GM21423 (cell line): ENCODE data around the gene PDE9A.
"Not testable (repeated sequence)": the region's sequence is repeated elsewhere in the genome, so short reads cannot be mapped to it uniquely, and the experiment has no call there.

Experiments
- ATAC-seq: cut with Tn5 transposase; IDR thresholded peaks from one replicate; pipeline ENCODE4 v1.9.1; 2021; ENCODE audit warnings: mild to moderate bottlenecking, moderate library complexity; ENCODE audit not compliant: unreplicated experiment

Gene PDE9A

DNA sequence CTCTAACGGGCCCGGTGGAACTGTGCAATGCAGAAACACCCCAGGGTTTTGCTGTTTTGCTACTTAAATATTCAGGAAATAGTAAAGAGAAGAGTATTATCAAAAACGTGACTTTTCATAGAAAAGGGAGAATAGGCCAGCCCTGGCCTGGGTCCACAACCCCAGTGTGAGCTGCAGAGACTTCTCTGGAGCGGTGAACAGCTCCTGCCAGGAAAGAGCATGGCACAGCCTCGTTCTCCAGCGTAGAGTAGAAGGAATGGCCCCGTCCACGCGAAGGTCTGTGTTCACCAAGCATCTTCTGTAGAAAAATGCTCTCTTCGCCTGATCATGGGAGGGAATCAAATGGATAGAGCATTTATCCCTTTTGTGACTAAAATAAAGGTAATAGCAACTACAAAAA is 51.4 kb downstream of the PDE9A start:
- ATAC-seq, result no peak

DNA sequence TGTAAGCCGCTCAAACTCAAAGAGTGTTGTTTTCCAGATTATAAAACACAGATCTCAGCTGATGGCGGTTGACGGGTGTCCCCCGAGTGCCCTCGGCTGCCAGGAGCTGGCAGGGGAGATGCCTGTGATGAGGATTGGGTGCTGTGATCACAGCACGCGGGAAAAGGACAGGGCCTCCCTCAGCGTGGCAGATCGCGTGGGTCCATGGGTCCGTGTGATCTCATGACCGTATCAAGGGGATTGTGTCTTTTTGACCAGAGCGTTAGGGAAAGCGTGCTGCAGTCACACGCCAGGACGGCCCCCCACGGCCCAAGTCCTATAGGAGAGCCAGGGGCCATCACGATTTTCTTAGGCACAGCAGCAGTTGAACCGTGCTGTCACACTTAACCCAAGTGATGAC is 51.9 kb downstream of the PDE9A start:
- ATAC-seq, result no peak

DNA sequence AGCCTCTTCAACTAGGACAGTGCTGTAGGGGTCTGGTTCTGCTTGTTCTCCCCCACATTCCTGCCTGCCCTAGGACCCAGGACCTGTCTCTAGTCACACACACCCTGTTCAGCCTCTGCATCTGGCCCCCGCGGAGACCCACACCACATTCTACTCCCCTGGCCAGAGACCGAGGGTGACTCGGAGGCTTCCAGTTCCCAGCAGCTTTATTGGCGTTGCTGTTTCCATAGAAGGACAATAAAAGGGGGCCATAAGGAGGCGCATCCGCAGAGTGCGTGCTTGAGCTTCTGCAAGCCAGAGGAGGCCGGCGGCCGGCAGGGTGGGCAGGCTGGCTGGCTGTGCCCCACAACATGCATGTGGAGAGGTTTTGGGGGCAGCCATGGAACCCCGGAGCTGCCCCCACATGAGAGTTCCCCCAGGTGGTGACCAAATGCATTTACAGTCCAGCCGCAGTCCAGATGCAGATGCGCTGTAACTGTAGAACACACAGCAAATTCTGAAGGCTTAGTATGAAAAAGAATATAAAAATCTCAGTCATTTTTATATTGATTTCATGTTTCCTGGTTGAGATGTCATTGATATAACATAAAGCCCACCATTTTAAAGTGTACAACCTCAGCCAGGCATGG is 52.4 kb downstream of the PDE9A start:
- ATAC-seq, result no peak

DNA sequence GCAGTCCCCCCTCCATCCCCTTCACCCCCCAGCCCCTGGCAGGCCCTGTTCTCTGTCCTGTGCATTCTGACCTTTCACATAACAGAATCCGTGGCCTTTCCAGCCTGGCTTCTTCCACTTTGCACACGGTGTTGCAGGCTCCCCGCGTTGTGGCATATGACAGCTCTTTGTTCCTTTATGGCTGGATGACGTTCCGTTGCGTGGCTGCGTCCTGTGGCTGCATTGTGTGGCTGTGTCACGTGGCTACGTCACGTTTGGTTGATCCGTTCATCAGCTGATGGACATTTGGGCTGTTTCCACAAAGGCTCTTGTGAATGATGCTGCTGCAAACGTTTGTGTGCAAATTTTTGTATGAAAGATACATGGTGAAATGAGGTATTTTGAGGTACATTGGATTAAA is 53.3 kb downstream of the PDE9A start:
- ATAC-seq, result no peak

DNA sequence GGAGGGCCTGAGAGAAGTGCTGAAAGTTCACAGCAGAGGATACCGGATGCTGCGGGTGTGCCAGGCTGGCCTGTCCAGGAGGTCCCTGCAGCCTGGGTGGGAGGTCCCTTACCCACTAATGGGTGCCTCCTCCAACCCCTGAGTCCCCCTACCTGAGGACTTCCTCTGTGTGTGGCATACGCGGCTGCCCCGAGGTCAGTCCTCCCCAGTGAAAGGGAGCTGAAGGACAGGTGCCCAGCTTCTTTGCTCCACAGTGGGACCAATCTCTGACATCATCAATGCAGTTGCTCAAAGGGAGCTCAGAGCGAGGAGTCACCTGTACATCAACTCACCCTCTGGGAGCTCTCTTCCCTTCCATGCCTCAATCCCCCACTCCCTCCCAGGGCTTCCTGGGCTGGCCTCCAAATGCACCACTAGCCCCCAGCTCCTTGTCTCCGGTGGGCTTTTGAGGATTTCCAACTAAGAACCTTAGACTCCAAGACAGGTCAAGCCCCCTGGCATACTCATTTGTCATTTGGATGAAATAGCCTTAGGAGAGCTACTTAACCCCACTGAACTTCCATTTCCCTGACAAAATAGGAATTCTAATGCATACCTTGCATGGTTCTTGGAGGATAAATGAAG is 53.9 kb downstream of the PDE9A start:
- ATAC-seq, result no peak

GRCh38 chr21:42708107-42708506 is 54.7 kb downstream of the PDE9A start:
- ATAC-seq, result no peak

GRCh38 chr21:42708916-42709315 is 55.5 kb downstream of the PDE9A start:
- not testable (repeated sequence) for ATAC-seq

DNA sequence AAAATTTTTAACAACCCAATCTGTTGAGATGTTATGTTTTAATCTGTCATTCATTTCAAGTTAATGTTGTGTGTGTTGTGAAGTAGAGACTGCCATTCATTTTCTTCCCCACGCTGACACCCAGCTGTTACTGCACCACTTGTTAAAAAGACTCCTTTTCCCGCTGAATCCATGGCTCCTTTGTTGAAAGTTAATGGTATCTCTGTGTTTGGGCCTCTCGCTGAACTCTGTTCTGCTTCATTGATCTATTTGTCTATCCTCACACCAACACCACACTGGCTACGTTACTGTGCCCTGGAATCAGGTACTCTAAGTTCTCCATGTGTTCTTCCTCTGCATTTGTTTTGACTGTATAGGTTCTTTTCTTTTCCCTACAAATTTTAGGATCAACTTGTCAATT is 58.2 kb downstream of the PDE9A start:
- ATAC-seq, result no peak

GRCh38 chr21:42715427-42715826 is 62.0 kb downstream of the PDE9A start:
- not testable (repeated sequence) for ATAC-seq

DNA sequence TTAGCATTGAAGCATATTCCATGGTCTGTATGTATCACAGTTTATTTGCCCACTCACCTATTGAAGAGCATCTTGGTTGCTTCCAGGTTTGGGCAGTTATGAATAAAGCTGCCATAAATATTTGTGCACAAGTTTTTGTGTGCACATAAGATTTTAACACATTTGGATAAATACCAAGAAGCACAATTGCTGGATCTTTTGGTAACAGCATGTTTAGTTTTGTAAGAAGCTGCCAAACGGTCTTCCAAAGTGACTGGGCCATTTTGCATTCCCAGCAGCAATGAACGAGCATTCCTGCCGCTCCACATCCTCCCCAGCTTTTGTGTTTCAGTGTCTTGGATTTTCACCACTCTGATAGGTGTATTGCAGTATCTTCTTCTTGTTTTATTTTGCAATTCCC is 62.7 kb downstream of the PDE9A start:
- no peak for ATAC-seq

DNA sequence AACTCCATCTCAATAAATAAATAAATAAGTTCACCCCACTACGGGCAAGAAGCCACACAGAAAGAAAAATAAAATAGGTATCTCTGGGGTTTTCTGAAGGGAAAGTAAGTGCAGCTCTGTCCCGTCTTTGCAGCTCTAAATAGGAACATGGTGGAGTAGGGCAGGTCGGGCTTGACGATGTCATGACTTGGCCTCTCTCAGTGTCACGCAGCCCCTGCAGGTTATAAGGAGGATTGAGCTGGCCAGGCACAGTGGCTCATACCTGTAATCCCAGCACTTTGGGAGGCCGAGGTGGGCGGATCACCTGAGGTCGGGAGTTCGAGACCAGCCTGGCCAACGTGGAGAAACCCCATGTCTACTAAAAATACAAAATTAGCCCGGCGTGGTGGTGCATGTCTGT is 67.1 kb downstream of the PDE9A start:
- ATAC-seq, result not testable (repeated sequence)

- ATAC-seq, result no peak
These were observed 68.0 kb downstream of the PDE9A start for GRCh38 chr21:42721341-42721824.

- ATAC-seq, result no peak
These were observed 68.7 kb downstream of the PDE9A start for GRCh38 chr21:42722153-42722552.

DNA sequence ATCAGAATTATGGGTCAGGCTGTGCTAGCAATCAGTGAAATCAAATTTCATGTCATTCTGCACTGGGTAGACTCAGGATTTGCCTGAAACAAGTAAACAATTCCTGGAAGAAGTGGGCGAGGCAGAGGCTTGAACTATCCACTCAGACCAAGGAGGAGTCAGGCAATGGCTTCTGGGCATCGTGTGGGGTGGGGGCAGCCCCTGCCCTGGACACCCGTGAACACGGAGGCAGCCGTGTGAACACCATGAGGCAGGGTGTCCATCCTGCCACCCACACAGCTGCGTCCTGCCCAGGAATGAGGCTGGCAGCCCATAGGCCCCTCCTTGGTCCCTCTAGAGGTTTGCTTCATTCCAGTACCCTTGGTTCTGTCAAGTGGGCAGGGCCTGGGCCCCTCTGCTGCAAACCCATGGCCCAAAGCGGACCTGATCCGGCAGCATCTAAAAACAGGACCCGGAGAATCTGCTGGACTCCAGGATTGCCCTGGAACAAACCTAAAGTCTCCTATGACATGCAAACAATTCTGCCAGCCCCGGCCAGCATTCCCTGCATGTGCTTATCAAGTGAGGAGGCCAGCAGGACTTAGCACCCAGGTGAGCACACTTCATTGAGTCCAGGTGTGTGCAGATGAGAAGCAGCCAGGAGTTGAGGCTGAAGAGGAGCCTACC is 69.5 kb downstream of the PDE9A start:
- no peak for ATAC-seq

- no peak for ATAC-seq
These were observed 71.0 kb downstream of the PDE9A start for GRCh38 chr21:42724226-42724920.

DNA sequence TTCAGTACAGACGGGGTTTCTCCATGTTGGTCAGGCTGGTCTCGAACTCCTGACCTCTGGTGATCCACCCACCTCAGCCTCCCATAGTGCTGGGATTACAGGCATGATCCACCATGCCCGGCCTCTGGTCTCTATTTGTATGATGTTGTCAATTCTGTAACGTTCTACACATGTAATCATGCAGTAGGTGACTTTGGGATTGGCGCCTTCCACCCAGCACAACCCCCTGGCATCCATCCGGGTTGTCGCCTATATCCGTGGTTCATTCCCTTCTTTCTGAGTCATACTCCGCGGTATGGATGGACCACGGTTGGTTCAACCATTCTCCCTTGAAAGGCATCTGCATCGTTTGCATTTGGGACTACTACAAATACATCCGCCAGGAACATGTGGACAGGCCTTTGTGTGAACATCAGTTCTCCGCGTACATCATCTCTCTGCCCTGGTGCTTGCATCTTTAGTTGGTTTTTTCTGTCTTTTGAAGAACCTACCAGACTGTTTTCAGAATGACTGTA is 72.1 kb downstream of the PDE9A start:
- no peak for ATAC-seq

- ATAC-seq, result no peak
These were observed 78.0 kb downstream of the PDE9A start for GRCh38 chr21:42731264-42732032.

- no peak for ATAC-seq
These were observed 78.6 kb downstream of the PDE9A start for GRCh38 chr21:42732033-42732410.

GRCh38 chr21:42733037-42733627 is 79.7 kb downstream of the PDE9A start:
- ATAC-seq, result no peak

DNA sequence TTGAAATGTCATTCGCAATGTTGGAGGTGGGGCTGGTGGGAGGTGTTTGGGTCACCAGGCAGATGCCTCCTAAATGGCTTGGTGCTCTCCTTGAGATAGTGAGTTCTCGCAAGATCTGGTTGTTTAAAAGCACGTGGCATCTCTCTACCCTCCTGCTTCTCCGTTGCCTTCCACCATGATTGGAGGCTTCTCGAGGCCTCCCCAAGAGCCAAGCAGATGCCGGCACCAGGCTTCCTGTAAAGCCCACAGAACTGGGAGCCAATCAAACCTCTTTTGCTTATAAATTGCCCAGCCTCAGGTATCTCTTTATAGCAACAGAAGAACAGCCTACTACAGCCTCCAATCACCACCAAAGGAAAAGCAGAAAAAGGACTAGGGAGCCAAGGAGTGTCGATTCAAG is 80.5 kb downstream of the PDE9A start:
- ATAC-seq, result no peak
